HG02759 (cell line): Measurements from ENCODE around the gene NFIB.

Experiments used
- ATAC-seq: cut with Tn5 transposase; IDR thresholded peaks from one replicate; pipeline ENCODE4 v1.9.1; 2021; ENCODE audit warnings: mild to moderate bottlenecking, moderate library complexity; ENCODE audit not compliant: unreplicated experiment

Gene NFIB

GRCh38 chr9:14313951-14314423 lies at the start of gene NFIB:
TSS of gene NFIB (minus strand) at chr9:14314141. CDS start at chr9:14313511, 630 bp downstream.
- ATAC-seq = peak; percentile 8

- ATAC-seq = no peak
Observed at GRCh38 chr9:14362175-14362574, 48.2 kb upstream of the NFIB start.

- ATAC-seq = no peak
Observed at GRCh38 chr9:14361074-14361473, 47.1 kb upstream of the NFIB start.

- ATAC-seq = no peak
Observed at GRCh38 chr9:14358523-14358922, 44.6 kb upstream of the NFIB start.

GRCh38 chr9:14356351-14357265 lies 42.7 kb upstream of the NFIB start:
- no peak for ATAC-seq

- ATAC-seq = no peak
Observed at GRCh38 chr9:14354201-14354600, 40.3 kb upstream of the NFIB start.

GRCh38 chr9:14353222-14354056 lies 39.5 kb upstream of the NFIB start:
- ATAC-seq = peak; percentile 90

GRCh38 chr9:14352503-14352902 lies 38.6 kb upstream of the NFIB start:
- no peak for ATAC-seq

GRCh38 chr9:14351221-14351836 lies 37.4 kb upstream of the NFIB start:
- no peak for ATAC-seq

GRCh38 chr9:14350754-14351153 lies 36.8 kb upstream of the NFIB start:
- no peak for ATAC-seq

- ATAC-seq = no peak
Observed at GRCh38 chr9:14350349-14350728, 36.4 kb upstream of the NFIB start.

GRCh38 chr9:14349447-14350348 lies 35.8 kb upstream of the NFIB start:
- ATAC-seq = no peak

- no peak for ATAC-seq
Observed at GRCh38 chr9:14349146-14349446, 35.2 kb upstream of the NFIB start.

GRCh38 chr9:14348373-14349145 lies 34.6 kb upstream of the NFIB start:
- ATAC-seq = no peak

- ATAC-seq = no peak
Observed at GRCh38 chr9:14348123-14348372, 34.1 kb upstream of the NFIB start.

GRCh38 chr9:14347406-14348122 lies 33.6 kb upstream of the NFIB start:
- ATAC-seq = no peak

- ATAC-seq = no peak
Observed at GRCh38 chr9:14346811-14347405, 33.0 kb upstream of the NFIB start.

GRCh38 chr9:14346231-14346791 lies 32.4 kb upstream of the NFIB start:
- no peak for ATAC-seq
